Raji (cell line): ENCODE results near the gene PRKCE.

ENCODE experiments used
- POLR2A ChIP-seq: IDR thresholded peaks from 2 replicates; pipeline ENCODE4 v1.6.1; 2011; ENCODE audit warnings: low read depth, low read length, control low read depth; ENCODE audit not compliant: insufficient read depth

Gene PRKCE

GRCh38 chr2:45857275-45857609 is 205.8 kb downstream of the PRKCE start:
- TF ChIP-seq POLR2A = no peak

- no peak for TF ChIP-seq POLR2A
Measured at GRCh38 chr2:45857867-45858520, 206.5 kb downstream of the PRKCE start.

- no peak for TF ChIP-seq POLR2A
Measured at GRCh38 chr2:45859682-45860081, 208.2 kb downstream of the PRKCE start.

DNA sequence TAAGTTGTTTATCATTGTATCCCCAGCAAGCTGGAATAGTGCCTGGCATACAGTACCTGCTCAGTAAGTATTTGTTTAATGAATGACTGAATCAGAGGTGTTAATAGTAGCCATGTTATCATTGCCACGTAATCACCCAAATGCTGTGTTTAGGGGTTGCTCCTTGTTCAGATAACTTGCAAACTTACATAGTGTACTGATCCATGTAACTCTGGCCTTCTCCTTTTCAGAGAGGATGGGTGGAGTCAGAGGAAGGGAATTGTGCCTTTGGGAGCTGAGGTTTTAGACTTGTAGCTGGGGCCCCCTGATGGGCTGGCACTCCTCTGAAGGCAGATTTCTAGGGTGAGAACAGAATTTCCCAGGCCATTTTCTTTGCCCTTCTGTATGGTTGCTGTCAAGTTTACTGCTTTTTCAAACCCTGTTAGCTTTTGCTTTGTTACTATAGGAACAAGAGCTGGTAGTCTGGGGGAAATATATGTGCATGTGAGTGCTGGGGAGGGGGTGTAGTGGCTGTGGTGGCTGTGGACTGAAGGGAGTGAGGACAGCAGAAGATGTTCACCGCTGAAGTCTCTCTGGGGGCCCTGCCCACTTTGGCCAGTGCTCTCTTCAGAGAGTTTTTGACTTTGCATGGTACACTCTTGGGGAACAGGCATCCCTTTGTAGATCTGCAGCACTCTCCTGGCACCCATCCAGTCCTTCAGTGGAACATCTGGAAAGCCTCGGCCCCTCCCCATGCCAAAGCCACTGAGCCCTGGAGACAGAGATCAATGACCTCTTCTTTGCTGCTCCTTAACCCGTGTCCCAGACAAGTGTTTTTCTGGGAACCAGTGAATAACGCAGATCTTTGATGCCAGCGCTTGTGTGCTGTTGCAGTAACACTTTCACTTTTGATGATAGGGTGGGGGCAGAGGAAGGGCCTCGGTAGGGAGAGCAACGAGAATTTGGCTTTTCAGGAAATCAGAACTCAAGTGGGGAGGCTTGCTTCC is 209.0 kb downstream of the PRKCE start:
- TF ChIP-seq POLR2A = no peak

DNA sequence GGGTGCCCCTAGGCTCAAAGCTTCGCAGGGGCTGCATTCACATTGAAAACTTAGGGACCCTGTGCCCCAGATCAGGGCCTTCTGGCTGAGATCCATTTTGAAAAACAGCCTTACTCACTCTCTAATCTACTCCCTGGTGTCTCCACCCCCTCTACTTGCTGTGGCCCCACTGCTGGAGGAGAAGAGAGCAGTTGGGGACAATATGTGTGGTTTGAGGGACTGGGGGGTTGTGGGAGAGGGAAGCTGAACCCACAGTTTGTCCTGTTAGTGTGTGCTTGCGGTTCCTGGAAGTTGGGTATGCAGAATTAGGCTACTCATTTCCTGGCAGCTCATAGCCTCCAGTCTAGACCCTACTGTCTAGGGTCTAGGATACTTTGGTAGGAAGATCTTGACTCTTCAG is 211.4 kb downstream of the PRKCE start:
- TF ChIP-seq POLR2A = no peak

GRCh38 chr2:45864121-45864520 is 212.6 kb downstream of the PRKCE start:
- no peak for TF ChIP-seq POLR2A

GRCh38 chr2:45867349-45867748 is 215.9 kb downstream of the PRKCE start:
- TF ChIP-seq POLR2A = no peak

DNA sequence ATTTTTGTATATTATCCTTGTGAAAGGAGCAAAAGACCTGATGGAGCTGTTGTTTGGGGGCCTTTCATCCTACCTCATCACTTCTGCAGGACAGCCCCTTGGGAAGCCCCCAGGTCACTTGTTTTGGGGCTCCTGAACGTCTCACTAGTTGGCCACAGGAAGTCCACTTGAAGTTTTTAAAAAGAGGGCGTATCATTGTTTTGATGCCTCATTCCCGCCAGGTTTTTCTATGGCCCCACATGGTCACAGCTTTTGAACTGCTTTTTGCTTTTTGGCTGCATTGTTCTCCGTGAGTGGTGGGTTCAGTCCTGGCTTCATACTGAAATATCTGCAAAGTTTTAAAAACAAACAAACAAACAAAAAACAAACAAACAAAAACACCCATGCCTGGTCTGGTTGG is 216.3 kb downstream of the PRKCE start:
- TF ChIP-seq POLR2A = no peak

- TF ChIP-seq POLR2A = no peak
Measured at GRCh38 chr2:45869165-45869501, 217.7 kb downstream of the PRKCE start.

DNA sequence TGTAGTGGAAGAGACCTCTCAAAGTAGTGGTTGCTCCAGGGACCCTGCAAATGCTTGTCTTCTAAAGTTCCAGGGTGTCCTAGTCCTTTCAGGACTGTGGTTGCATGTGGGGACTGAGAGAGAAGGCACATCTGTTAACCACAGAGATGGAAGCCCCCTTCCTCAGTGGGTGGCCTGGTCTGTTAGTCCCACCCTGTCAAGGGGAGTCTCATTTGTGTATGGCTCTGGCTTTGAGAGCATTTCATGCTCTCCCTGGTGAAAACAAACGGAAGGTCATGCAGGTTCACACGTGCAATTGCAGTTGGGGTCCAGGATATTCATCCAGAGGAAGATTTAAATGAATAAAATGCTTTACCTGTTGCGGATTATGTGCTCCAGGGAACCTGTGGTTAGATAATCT is 219.6 kb downstream of the PRKCE start:
- no peak for TF ChIP-seq POLR2A

- TF ChIP-seq POLR2A = no peak
Measured at GRCh38 chr2:45871541-45871940, 220.1 kb downstream of the PRKCE start.

- TF ChIP-seq POLR2A = no peak
Measured at GRCh38 chr2:45872211-45872610, 220.7 kb downstream of the PRKCE start.

GRCh38 chr2:45874344-45874743 is 222.9 kb downstream of the PRKCE start:
- TF ChIP-seq POLR2A = no peak

GRCh38 chr2:45876611-45877010 is 225.1 kb downstream of the PRKCE start:
- no peak for TF ChIP-seq POLR2A

DNA sequence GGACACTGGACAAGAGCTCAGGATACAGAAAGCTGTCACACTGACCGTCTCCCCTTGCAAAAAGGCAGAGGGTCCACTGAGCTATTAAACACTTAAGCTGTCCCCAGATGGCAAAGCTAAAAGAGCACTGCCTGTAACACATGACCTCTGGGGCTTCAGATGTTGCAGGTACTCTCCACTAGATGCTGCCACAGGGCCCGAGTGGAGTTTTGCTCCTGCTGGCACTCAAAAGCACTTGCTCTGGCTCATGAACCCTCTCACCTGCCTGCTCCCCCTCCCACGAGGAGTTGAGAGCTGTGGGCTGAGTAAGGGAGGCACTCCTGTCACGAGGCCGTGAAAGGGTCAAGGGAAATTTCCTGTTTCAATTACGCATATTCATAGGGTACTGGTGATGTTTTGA is 227.9 kb downstream of the PRKCE start:
- no peak for TF ChIP-seq POLR2A

GRCh38 chr2:45879936-45880335 is 228.5 kb downstream of the PRKCE start:
- no peak for TF ChIP-seq POLR2A
